ENCODE data around the gene COPS8. TPM values are rescaled to one million over a fixed set of nuclear protein-coding genes. Genes with fewer than 3 reads are reported as not detected.

The COPS8 gene
- total RNA-seq, 1 donor = 123 TPM

DNA sequence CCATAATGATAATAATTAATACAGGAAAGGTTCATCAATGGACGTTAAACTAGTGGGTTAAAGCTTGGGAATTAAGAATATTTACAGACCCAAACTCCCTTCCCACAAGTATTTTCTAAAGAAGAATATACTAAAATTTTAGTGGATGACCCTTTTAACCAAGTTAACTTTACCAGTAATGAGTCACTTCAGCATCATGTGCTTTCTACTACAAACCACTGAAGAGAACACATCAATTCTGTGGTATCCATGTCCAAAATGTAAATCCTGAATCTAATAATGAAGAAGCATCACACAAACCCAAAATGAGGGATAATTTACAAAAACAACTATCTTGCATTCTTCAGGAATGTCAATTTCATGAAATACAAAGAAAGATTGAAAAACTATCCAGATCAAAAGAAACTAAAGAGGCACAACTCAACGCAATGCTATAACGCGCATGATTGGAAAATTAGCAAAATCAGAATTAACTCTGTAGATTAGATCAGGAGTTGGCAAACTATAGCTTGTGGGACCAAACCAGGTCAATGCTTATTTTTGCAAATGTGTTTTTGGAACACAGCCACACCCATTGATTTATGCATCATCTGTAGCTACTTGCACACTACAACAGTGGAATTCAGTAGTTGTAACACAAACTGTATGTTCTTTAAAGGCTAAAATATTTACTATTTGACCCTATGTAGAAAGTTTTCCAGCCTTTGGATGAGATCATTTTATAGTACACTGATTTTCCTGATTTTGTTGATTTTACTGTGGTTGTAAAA, 27.5 kb downstream of the COPS8 start:
- H3K4me3 ChIP-seq (ENCODE audit: low read depth, low read length) = no peak overlapping the region
- no peak for TF ChIP-seq CTCF (IDR thresholded peaks at IDR 0.05; ENCODE audit: insufficient read depth, low read length)
- no peak for DNase-seq (ENCODE audit: low read depth)

DNA sequence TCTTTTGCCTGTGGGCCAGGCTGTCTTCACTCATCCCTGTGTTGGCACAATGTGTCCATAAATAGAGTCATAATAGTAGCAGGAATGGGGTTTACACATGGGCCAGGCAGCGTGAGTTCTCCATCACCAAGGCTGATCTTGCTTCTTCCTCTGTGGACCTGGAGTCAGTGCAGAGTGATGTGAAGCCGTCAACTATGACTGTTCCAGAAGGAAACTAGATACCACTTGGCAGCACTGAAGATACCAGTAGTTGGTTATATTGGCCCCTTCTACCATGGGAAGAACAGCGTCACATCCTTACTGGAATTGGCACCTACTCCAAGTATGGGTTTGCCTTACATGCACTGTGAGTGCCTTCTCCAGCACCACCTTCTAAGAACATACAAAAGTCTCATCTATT, 30.2 kb downstream of the COPS8 start:
- DNase-seq (ENCODE audit: low read depth) = no peak
- no peak for TF ChIP-seq CTCF (IDR thresholded peaks at IDR 0.05; ENCODE audit: insufficient read depth, low read length)
- H3K4me3 ChIP-seq (ENCODE audit: low read depth, low read length) = no peak overlapping the region

DNA sequence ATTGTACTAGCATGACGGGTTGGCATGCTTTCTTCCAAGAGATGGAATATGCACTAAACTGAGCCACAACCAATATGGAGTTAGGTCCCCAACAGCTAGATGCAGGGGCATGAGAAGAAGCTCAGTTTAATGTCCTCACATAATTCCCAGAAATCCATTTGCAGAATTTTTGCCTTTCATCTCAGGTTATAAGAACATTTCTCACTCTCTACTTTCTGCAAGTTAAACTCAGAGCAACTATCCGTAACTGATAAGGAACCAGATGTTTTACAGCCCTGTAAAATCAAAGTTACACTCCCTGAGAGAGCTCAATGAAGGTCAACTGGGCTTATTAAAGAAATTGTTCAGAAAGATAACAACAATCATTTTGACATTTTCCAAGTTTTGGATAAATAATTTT, 30.7 kb downstream of the COPS8 start:
- peak; percentile 28 for DNase-seq (ENCODE audit: low read depth)
- no peak for TF ChIP-seq CTCF (IDR thresholded peaks at IDR 0.05; ENCODE audit: insufficient read depth, low read length)
- no peak overlapping the region for H3K4me3 ChIP-seq (ENCODE audit: low read depth, low read length)

- no peak overlapping the region for H3K4me3 ChIP-seq (ENCODE audit: low read depth, low read length)
- TF ChIP-seq CTCF (IDR thresholded peaks at IDR 0.05; ENCODE audit: insufficient read depth, low read length) = no peak
- peak; percentile 84 for DNase-seq (ENCODE audit: low read depth)
Measured at GRCh38 chr2:237118025-237118424, 32.3 kb downstream of the COPS8 start.

DNA sequence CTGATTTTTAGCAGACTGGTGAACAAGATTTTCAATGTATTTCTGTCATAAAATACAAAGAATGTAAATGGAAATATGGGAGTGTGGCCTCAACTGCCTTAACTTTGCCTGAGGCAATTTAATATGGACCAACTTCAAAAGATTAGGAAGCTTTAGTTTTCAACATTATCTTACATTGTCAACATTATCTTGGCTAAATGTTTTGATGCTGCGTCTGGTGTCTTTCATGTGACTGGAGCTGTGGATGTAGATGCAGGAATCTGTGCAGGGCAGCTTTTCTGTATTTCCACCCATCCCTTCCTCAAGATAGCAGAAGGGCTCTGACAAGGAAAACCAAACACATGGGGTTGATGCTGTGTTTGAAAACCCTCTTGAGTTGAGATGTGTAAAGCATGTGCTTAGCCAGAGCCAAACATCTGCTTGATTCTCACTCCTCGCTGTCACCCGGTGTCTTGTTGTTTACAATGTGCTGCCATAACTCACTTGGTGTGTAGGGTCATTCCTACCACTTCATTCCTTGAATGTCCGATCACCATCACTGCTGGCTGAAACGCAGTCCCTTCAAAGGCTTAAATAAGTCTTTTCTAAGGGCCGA, 33.0 kb downstream of the COPS8 start:
- no peak overlapping the region for H3K4me3 ChIP-seq (ENCODE audit: low read depth, low read length)
- DNase-seq (ENCODE audit: low read depth) = peak; percentile 77
- TF ChIP-seq CTCF (IDR thresholded peaks at IDR 0.05; ENCODE audit: insufficient read depth, low read length) = no peak

GRCh38 chr2:237120916-237121315, 35.2 kb downstream of the COPS8 start:
- no peak for DNase-seq (ENCODE audit: low read depth)
- no peak for TF ChIP-seq CTCF (IDR thresholded peaks at IDR 0.05; ENCODE audit: insufficient read depth, low read length)
- no peak overlapping the region for H3K4me3 ChIP-seq (ENCODE audit: low read depth, low read length)

Data from fibroblast of the aortic adventitia (primary cell).